Endothelial cell (in vitro differentiated cells): Measurements from ENCODE around the gene FAM89B. TPM values are rescaled to one million over a fixed set of nuclear protein-coding genes. Genes with fewer than 3 reads are reported as not detected.
"Not testable (repeated sequence)": the region's sequence is repeated elsewhere in the genome, so short reads cannot be mapped to it uniquely, and the experiment has no call there.

Experiments used
- DNase-seq: peaks from one replicate; pipeline ENCODE4 v3.0.0; 2021; ENCODE audit warnings: low spot score
- H3K27ac Mint-ChIP-seq: one replicate; pipeline ENCODE4 v1.8.0; 2021; ENCODE audit warnings: mixed read lengths, inconsistent platforms; ENCODE audit not compliant: unreplicated experiment
- H3K27me3 Mint-ChIP-seq: one replicate; pipeline ENCODE4 v1.8.0; 2021; ENCODE audit warnings: mild to moderate bottlenecking, moderate library complexity, mixed read lengths, inconsistent platforms; ENCODE audit not compliant: unreplicated experiment
- H3K36me3 Mint-ChIP-seq: one replicate; pipeline ENCODE4 v1.8.0; 2021; ENCODE audit warnings: mild to moderate bottlenecking, low read depth, mixed read lengths, inconsistent platforms; ENCODE audit not compliant: unreplicated experiment
- H3K4me1 Mint-ChIP-seq: one replicate; pipeline ENCODE4 v1.8.0; 2021; ENCODE audit warnings: mild to moderate bottlenecking, mixed read lengths, inconsistent platforms; ENCODE audit not compliant: unreplicated experiment
- H3K4me3 Mint-ChIP-seq: one replicate; pipeline ENCODE4 v1.8.0; 2021; ENCODE audit warnings: mild to moderate bottlenecking, mixed read lengths, inconsistent platforms; ENCODE audit not compliant: unreplicated experiment
- H3K9me3 Mint-ChIP-seq: one replicate; pipeline ENCODE4 v1.8.0; 2021; ENCODE audit warnings: mixed read lengths, inconsistent platforms; ENCODE audit not compliant: unreplicated experiment
- CTCF ChIP-seq: fragments of 200-600 bp; sonication (generic); IDR thresholded peaks from one replicate; pipeline ENCODE4 v1.5.0; 2021; ENCODE audit warnings: antibody characterized with exemption; ENCODE audit not compliant: unreplicated experiment
- total RNA-seq: library from RNA; stranded (reverse); fragmentation: NEBNext Ultra II Directional; extraction: Animal tissue kit (Norgen Biotek cat#: 25700); gene quantifications from one replicate; pipeline ENCODE4 v1.2.1, GENCODE V29; 2021; ENCODE audit not compliant: unreplicated experiment

Gene FAM89B
- total RNA-seq, 1 donor from 2014 or later = 44.7 TPM

GRCh38 chr11:65560555-65561418, 11.6 kb upstream of the FAM89B start:
- peaks cover 7% of the 10 kb centered on the region for H3K36me3 Mint-ChIP-seq
- H3K4me1 Mint-ChIP-seq = peaks cover 16% of the 10 kb centered on the region
- no peaks in the 10 kb centered on the region for H3K9me3 Mint-ChIP-seq
- no peak for DNase-seq
- no peak overlapping the region for H3K4me3 Mint-ChIP-seq
- TF ChIP-seq CTCF = no peak
- H3K27me3 Mint-ChIP-seq = peaks cover 28% of the 10 kb centered on the region
- no peak overlapping the region for H3K27ac Mint-ChIP-seq

- Mint-ChIP-seq H3K4me3 (no peak overlapping the region), H3K9me3 (no peaks in the 10 kb centered on the region), H3K27ac (no peak overlapping the region), H3K36me3 (peaks cover 3% of the 10 kb centered on the region), H3K27me3 (peaks cover 19% of the 10 kb centered on the region), H3K4me1 (peaks cover 13% of the 10 kb centered on the region)
- no peak for TF ChIP-seq CTCF
- no peak for DNase-seq
Measured at GRCh38 chr11:65562020-65562419, 10.3 kb upstream of the FAM89B start.

- Mint-ChIP-seq H3K4me3 (no peak overlapping the region), H3K36me3 (peaks cover 3% of the 10 kb centered on the region), H3K4me1 (peaks cover 10% of the 10 kb centered on the region), H3K9me3 (no peaks in the 10 kb centered on the region), H3K27ac (no peak overlapping the region), H3K27me3 (peaks cover 16% of the 10 kb centered on the region)
- TF ChIP-seq CTCF = no peak
- DNase-seq = no peak
Measured at GRCh38 chr11:65562788-65563187, 9.6 kb upstream of the FAM89B start.

- no peaks in the 10 kb centered on the region for H3K9me3 Mint-ChIP-seq
- TF ChIP-seq CTCF = no peak
- peaks cover 13% of the 10 kb centered on the region for H3K4me1 Mint-ChIP-seq
- H3K27ac Mint-ChIP-seq = no peak overlapping the region
- no peak overlapping the region for H3K4me3 Mint-ChIP-seq
- H3K36me3 Mint-ChIP-seq = peaks cover 3% of the 10 kb centered on the region
- DNase-seq = no peak
- H3K27me3 Mint-ChIP-seq = peaks cover 19% of the 10 kb centered on the region
Measured at GRCh38 chr11:65563601-65564000, 8.7 kb upstream of the FAM89B start.

GRCh38 chr11:65564879-65565559, 7.3 kb upstream of the FAM89B start:
- peaks cover 21% of the 10 kb centered on the region for H3K4me1 Mint-ChIP-seq
- not testable (repeated sequence) for H3K27ac Mint-ChIP-seq, H3K4me3 Mint-ChIP-seq, H3K36me3 Mint-ChIP-seq, H3K9me3 Mint-ChIP-seq, DNase-seq
- H3K27me3 Mint-ChIP-seq = peaks cover 21% of the 10 kb centered on the region
